ENCODE results near the gene CTNNA2. TPM values are rescaled to one million over a fixed set of nuclear protein-coding genes. Genes with fewer than 3 reads are reported as not detected.

CTNNA2 gene
- polyA plus RNA-seq, 2 of the 4 experiments (the other 2 are of a cell fraction): 0.50 to 0.94 TPM

- POLR2A ChIA-PET: no interaction called here
- Histone ChIP-seq H3K4me1 (no peaks in the 10 kb centered on the region), H3K4me3 (no peak overlapping the region), H3K27ac (no peak overlapping the region), H3K4me2 (no peak overlapping the region), H3K9me3 (no peaks in the 10 kb centered on the region)
- ATAC-seq (no peak), DNase-seq (ENCODE audit: low read depth in 1 of 2, low spot score in 1 of 2) (no peak), FAIRE-seq (no peak)
- WGBS (ENCODE audit: missing lambda C conversion rate): 5% methylated on average over 1 of the region's 1 CpG
- CTCF ChIA-PET: no interaction called here
- TF ChIP-seq ELK1 (IDR thresholded peaks at IDR 0.05; ENCODE audit: low read depth, low read length) (no peak), TFCP2L1 (CRISPR knock-in tag; IDR thresholded peaks at IDR 0.05) (no peak), NPAS2 (CRISPR knock-in tag; IDR thresholded peaks at IDR 0.05; ENCODE audit: borderline replicate concordance) (no peak), BHLHE40 (IDR thresholded peaks at IDR 0.05; ENCODE audit: low read depth, low read length) (no peak), HDAC2 (IDR thresholded peaks at IDR 0.05) (no peak)
These were observed 471.6 kb downstream of the CTNNA2 start for GRCh38 chr2:79984476-79984875.

- H3K4me2 ChIP-seq: no peak overlapping the region
- no peaks in the 10 kb centered on the region for H3K9me3 ChIP-seq
- H3K4me1 ChIP-seq: no peaks in the 10 kb centered on the region
- H3K27ac ChIP-seq: no peak overlapping the region
- ChIA-PET POLR2A (no interaction called here), CTCF (no interaction called here)
- no peak for DNase-seq (ENCODE audit: low read depth in 1 of 2, low spot score in 1 of 2)
- ATAC-seq: no peak
- no peak for FAIRE-seq
- no peak for TF ChIP-seq KDM5A (IDR thresholded peaks at IDR 0.05)
- no peak for TF ChIP-seq HDAC2 (IDR thresholded peaks at IDR 0.05)
- TF ChIP-seq TP53 (CRISPR knock-in tag; IDR thresholded peaks at IDR 0.05): no peak
- no peak for TF ChIP-seq FOSB (CRISPR knock-in tag; IDR thresholded peaks at IDR 0.05)
- no peak for TF ChIP-seq POLR2AphosphoS2 (conservative IDR thresholded peaks at IDR 0.05; ENCODE audit: low read length)
- no peak for TF ChIP-seq NFE2L2 (conservative IDR thresholded peaks at IDR 0.05; ENCODE audit: low read length)
- H3K4me3 ChIP-seq: no peak overlapping the region
- 10% methylated on average over 3 of the region's 3 CpGs for WGBS (ENCODE audit: missing lambda C conversion rate)
These were observed 472.3 kb downstream of the CTNNA2 start for GRCh38 chr2:79985145-79985544.

GRCh38 chr2:79985571-79985970, 472.7 kb downstream of the CTNNA2 start:
- no peak overlapping the region for H3K4me3 ChIP-seq
- FAIRE-seq: no peak
- CTCF ChIA-PET: no interaction called here
- no peak for DNase-seq (ENCODE audit: low read depth in 1 of 2, low spot score in 1 of 2)
- no peak overlapping the region for H3K27ac ChIP-seq
- H3K4me2 ChIP-seq: no peak overlapping the region
- H3K9me3 ChIP-seq: no peaks in the 10 kb centered on the region
- POLR2A ChIA-PET: no interaction called here
- WGBS (ENCODE audit: missing lambda C conversion rate): 5% methylated on average over 2 of the region's 2 CpGs
- TF ChIP-seq CTCF (IDR thresholded peaks at IDR 0.05) (no peak), EHF (CRISPR knock-in tag; IDR thresholded peaks at IDR 0.05) (no peak), PHF8 (IDR thresholded peaks at IDR 0.05; ENCODE audit: borderline replicate concordance, low read depth) (no peak), CHD2 (IDR thresholded peaks at IDR 0.05; ENCODE audit: low read length, partially characterized antibody) (no peak), MAX (IDR thresholded peaks at IDR 0.05) (no peak), KDM5A (IDR thresholded peaks at IDR 0.05) (no peak), ATOH8 (CRISPR knock-in tag; IDR thresholded peaks at IDR 0.05; ENCODE audit: low read depth) (no peak), BHLHE40 (IDR thresholded peaks at IDR 0.05; ENCODE audit: low read depth, low read length) (no peak), USF2 (IDR thresholded peaks at IDR 0.05) (no peak), E2F6 (IDR thresholded peaks at IDR 0.05; ENCODE audit: borderline replicate concordance, low read depth) (no peak), HES2 (IDR thresholded peaks at IDR 0.05) (no peak)
- H3K4me1 ChIP-seq: no peaks in the 10 kb centered on the region
- ATAC-seq: no peak

Data from A549 (cell line).